Measurements from ENCODE around the gene MRGPRF. TPM values are rescaled to one million over a fixed set of nuclear protein-coding genes. Genes with fewer than 3 reads are reported as not detected.
A peak's percentile ranks its signal among the peaks of the same experiment; 100 is the strongest.

MRGPRF gene
- total RNA-seq, 1 donor from 2014 or later = 209 TPM

DNA sequence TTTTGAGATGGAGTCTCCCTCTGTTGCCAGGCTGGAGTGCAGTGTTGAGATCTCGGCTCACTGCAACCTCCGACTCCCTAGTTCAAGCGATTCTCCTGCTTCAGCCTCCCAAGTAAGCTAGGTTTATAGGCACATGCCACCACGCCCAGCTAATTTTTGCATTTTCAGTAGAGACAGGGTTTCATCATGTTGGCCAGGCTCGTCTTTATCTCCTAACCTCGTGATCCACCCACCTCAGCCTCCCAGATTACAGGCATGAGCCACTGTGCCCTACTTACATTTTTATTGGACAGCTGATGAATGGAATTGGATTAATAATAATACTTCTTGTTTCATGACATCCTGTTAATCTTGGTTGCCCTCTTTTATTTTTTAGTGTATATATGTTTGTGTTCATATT lies 29.2 kb downstream of the MRGPRF start:
- Histone ChIP-seq H3K4me1 (no peaks in the 10 kb centered on the region), H3K4me3 (no peak overlapping the region), H3K36me3 (no peaks in the 10 kb centered on the region), H3K27ac (no peak overlapping the region), H3K9me3 (peaks cover 4 to 5% of the 10 kb centered on the region in 2 donors), H3K27me3 (no peaks in the 10 kb centered on the region)
- peak in 1 of 2 donors; percentile 45 for DNase-seq (ENCODE audit: low spot score in 2 of 2)
- intact Hi-C loops (cut with DNase I) = no loop called here
- TF ChIP-seq, protein P1, sequence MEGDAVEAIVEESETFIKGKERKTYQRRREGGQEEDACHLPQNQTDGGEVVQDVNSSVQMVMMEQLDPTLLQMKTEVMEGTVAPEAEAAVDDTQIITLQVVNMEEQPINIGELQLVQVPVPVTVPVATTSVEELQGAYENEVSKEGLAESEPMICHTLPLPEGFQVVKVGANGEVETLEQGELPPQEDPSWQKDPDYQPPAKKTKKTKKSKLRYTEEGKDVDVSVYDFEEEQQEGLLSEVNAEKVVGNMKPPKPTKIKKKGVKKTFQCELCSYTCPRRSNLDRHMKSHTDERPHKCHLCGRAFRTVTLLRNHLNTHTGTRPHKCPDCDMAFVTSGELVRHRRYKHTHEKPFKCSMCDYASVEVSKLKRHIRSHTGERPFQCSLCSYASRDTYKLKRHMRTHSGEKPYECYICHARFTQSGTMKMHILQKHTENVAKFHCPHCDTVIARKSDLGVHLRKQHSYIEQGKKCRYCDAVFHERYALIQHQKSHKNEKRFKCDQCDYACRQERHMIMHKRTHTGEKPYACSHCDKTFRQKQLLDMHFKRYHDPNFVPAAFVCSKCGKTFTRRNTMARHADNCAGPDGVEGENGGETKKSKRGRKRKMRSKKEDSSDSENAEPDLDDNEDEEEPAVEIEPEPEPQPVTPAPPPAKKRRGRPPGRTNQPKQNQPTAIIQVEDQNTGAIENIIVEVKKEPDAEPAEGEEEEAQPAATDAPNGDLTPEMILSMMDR (IDR thresholded peaks at IDR 0.05) = no peak

DNA sequence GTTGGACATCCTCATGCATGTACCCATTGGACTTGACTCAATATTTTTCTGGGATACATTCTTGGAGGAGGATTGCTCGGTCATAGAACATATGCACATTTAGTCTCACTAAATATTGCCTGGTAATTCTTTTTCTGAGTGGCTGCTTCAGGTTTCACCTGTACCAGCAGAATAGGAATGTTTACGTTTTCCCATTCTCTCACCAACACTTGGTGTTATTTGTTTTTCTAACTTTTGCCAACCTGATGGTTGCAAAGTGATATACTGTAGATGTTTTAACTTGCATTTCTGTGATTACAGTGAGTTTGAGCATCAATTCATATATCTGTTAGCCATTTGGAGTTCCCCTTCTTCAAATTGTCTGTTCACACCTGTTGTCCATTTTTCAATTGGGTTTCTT lies 30.9 kb downstream of the MRGPRF start:
- no peaks in the 10 kb centered on the region for H3K27me3 ChIP-seq
- no peak for DNase-seq (ENCODE audit: low spot score in 2 of 2)
- H3K27ac ChIP-seq = no peak overlapping the region
- peaks cover 4 to 5% of the 10 kb centered on the region in 2 donors for H3K9me3 ChIP-seq
- H3K36me3 ChIP-seq = no peaks in the 10 kb centered on the region
- no peaks in the 10 kb centered on the region for H3K4me1 ChIP-seq
- H3K4me3 ChIP-seq = no peak overlapping the region
- intact Hi-C loops (cut with DNase I) = no loop called here
- TF ChIP-seq, protein P1 (IDR thresholded peaks at IDR 0.05) = no peak

DNA sequence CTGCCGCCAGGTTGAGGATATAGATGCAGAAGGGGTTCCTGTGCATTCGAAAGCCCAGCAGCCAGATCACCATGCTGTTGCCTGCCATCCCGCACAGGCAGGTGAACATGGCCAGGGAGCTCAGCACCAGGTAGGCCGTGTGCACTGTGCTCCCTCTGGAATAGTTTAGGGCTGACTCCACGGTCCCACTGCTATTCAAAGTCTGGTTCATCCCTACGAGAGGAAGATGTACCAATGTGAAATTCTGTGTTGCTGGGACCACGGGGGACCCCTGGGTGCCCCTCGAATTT lies 32.3 kb downstream of the MRGPRF start, which contains the start of gene MRGPRD:
Gene MRGPRD, minus strand, starts transcription at position 211 of the 290 bp plus-strand sequence. Its CDS starts 0 bp downstream, at position 211.
- no peak within 1 kb of the TSS for H3K27ac ChIP-seq
- H3K4me3 ChIP-seq = no peak within 1 kb of the TSS
- no peaks in the 10 kb centered on the region for H3K27me3 ChIP-seq
- no peaks in the 10 kb centered on the region for H3K36me3 ChIP-seq
- no peaks in the 10 kb centered on the region for H3K9me3 ChIP-seq
- no peaks in the 10 kb centered on the region for H3K4me1 ChIP-seq
- DNase-seq (ENCODE audit: low spot score in 2 of 2) = no peak
- intact Hi-C loops (cut with DNase I) = no loop called here
- TF ChIP-seq, protein P1 (IDR thresholded peaks at IDR 0.05) = no peak

DNA sequence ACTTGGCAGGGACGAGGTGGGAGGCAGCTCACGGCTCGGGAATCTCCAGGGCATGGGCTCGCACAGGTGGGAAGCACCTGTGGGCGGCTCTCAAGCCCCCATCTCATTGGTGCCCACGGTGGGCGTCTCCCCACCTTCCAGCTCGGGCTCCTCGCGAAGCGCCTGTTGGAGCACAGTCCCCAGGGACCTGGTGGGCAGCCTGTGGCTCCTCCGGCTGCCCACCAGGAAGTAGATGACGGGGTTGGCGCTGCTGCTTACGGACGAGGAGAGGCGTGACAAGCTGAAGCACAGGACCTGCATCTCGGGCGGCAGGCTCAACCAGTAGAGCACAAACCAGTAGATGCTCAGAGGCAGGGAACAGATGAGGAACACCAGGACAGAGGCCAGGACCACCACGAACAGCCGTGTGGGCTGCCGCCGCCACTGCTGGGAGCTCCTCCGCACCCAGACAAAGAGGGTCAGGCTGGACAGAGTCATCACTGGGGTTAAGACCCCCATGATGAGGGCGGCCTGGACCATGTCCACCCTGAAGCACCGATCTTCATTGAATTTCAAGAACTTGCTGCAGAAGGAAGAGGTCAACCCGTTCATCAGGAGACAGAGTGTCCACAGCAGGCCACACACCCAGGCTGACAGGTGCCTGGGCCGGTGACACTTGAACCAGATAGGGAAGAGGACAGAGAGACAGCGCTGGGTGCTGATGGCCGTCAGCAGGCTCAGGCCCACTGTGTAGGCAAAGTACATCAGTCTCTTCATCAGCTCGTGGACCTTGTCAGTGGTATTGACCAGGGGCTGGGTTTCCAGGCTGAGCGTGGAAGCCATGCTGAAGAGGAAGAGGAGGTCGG lies 32.9 kb downstream of the MRGPRF start:
- no peaks in the 10 kb centered on the region for H3K27me3 ChIP-seq

DNA sequence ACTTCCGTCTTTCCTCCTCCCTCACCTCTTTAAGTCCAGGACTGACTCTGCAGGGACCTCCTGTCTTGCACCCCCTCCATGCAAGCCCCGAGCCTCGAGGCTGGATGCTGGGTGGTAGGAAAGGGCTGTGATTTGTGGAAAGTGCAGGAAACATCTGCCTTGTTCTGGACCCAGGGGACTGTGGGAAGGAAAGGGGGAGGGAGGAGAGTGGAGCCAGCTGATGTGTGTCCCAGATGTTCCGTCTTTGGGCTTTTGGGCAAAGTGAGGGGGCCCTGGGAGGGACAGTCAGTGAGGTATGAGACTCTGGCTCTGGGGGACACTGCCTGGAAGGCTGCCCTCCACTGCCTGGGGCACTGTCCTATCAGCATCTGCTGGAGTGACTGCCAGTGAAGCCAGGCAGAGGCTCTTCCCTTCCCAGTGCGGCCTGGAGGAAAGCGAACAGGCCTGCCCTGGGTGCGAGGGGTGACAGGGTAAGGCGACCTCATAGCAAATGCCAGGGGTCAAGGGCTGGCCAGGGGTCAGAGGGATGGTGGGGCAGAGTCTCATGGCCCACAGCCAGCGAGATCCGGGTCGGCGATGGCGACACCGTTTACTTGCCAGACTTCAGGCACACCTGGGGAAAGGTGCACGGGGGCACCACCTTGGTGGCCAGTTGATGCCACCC lies 34.0 kb downstream of the MRGPRF start:
- H3K9me3 ChIP-seq = no peaks in the 10 kb centered on the region
- H3K27me3 ChIP-seq = no peaks in the 10 kb centered on the region
- H3K36me3 ChIP-seq = no peaks in the 10 kb centered on the region
- no peak overlapping the region for H3K4me3 ChIP-seq
- intact Hi-C loops (cut with DNase I) = no loop called here
- no peak overlapping the region for H3K27ac ChIP-seq
- peak in 1 of 2 donors; percentile 53 for DNase-seq (ENCODE audit: low spot score in 2 of 2)
- TF ChIP-seq, protein P1 (IDR thresholded peaks at IDR 0.05) = no peak
- H3K4me1 ChIP-seq = no peaks in the 10 kb centered on the region

More for the DNA sequence above, 32.9 kb downstream of the MRGPRF start:
- H3K27ac ChIP-seq = no peak overlapping the region
- TF ChIP-seq, protein P1 (IDR thresholded peaks at IDR 0.05) = no peak
- DNase-seq (ENCODE audit: low spot score in 2 of 2) = peak in 1 of 2 donors; percentile 43
- intact Hi-C loops (cut with DNase I) = no loop called here
- no peaks in the 10 kb centered on the region for H3K36me3 ChIP-seq
- H3K4me1 ChIP-seq = no peaks in the 10 kb centered on the region
- H3K9me3 ChIP-seq = no peaks in the 10 kb centered on the region
- H3K4me3 ChIP-seq = no peak overlapping the region

All from ascending aorta (tissue), 2 donors.